GM18909 (cell line): ENCODE data around the gene EID3.
"Not testable (repeated sequence)": the region's sequence is repeated elsewhere in the genome, so short reads cannot be mapped to it uniquely, and the experiment has no call there.

ENCODE experiments used
- ATAC-seq: cut with Tn5 transposase; IDR thresholded peaks from one replicate; pipeline ENCODE4 v1.9.1; 2021; ENCODE audit warnings: mild to moderate bottlenecking; ENCODE audit not compliant: unreplicated experiment, poor library complexity

EID3 gene

DNA sequence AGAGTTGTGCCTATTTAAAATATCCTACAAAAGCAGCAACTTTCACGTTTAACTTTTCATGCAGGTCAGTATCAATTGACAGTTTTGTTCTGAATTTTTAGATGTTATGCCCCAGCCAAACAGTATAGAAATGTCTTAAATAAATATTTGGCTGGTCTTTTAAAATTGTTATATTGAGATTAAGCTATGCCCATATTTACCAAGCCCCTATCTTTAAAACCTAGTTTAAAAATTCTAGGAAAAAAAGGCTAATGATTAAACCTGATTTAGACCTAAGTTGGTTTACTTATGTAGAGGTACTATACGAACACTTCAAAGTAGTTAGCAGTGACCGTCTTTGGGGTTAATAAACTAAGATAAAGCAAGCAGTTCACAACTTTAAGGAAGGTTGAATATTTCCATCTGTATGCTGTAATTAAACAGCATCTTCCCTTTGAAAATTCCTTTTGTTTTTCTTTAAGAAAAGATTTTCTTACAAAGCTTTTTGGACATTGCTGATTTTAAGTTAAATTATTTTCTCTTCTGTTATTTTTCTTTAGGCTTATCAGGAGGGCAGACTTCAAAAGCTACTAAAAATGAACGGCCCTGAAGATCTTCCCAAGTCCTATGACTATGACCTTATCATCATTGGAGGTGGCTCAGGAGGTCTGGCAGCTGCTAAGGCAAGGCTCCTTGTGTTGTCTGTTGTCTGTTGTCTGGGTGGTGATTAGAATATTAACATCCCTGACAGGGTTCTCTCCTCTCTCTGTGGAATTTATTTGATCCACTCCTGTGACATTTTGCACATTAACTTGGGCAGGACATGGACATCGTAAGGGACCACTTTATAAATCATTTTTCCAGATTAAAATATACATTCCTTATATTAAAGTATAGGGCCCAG is 7.5 kb downstream of the EID3 start:
- no peak for ATAC-seq

DNA sequence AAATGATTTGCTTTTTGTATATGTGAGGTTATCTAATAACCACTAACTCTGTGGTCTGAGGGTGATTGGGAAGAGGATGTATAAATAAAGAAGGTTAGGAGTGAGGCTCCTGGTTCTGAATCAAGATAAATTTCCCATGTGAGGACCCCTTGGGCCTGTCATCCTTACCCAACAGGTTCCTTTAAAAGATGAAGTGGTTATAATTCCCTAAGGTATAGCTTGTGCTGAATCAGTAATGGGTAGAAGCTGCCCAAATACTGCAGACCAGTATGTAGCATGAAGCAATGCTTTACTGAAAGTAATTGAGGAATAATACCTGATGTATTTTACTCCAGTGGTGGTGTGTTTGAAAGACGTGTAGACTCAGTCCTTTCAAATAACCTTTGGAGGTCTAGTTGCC is 8.7 kb downstream of the EID3 start:
- no peak for ATAC-seq

GRCh38 chr12:104312654-104313053 is 9.1 kb downstream of the EID3 start:
- ATAC-seq, result no peak

DNA sequence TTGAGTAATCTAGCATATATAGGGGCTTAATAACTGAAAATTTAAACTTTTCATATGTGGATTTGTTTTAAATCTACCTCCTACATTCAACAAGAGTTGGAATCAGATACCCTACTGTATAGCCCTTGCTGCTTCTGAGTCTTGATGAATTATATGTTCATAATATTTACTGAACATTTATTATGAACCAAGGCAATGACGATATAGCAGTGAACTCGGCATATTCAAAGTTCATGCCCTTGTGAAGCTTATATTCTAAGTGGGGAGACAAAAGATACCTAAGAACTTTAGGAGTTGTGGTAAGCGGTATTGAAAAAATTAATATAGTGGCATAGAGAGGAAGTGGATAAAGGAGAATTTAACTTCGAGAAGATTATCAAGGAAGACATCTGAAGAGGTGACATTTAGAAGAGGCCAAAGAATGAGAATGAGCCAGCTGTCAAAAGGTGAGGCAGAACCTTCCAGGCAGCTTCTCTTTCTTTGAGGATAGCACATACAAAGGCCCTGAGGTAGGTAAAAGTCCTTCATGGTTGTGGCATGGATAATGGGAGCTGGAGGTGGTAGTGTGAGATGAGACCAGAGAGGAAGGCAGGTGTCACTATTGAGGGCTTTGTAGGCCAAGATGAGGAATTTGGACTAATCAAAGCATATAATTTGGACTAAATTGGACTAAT is 10.2 kb downstream of the EID3 start:
- ATAC-seq, result no peak

- ATAC-seq, result no peak
These were observed 10.7 kb downstream of the EID3 start for GRCh38 chr12:104314242-104314614.

GRCh38 chr12:104315326-104316224 is 12.0 kb downstream of the EID3 start:
- ATAC-seq, result no peak

- ATAC-seq, result no peak
These were observed 13.4 kb downstream of the EID3 start for GRCh38 chr12:104316936-104317335.

DNA sequence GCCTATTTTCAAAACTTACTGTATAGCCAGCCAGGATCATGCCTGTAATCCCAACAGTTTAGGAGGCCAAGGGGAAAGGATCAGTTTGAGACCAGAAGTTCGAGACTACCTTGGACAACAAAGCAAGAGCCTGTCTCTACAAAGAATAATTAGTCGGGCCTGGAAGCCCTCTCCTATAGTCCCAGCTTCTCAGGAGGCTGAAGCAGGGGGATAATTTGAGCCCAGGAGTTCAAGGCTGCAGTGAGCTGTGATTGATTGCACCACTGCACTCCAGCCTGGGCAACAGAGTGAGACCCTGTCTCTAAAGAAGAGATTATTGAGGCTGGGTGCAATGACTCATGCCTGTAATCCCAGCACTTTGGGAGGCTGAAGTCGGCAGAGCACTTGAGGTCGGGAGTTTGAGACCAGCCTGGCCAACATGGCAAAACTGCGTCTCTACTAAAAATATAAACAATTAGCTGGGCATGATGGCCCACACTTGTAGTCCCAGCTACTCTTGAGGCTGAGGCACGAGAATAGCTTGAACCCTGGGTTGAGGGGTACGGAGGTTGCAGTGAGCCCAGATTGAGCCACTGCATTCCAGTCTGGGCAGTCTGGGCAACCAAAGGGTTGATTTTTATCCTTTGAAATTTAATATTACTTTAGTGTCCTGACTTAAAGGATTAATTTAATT is 14.1 kb downstream of the EID3 start:
- no peak for ATAC-seq

- no peak for ATAC-seq
These were observed 15.5 kb downstream of the EID3 start for GRCh38 chr12:104319028-104319427.

DNA sequence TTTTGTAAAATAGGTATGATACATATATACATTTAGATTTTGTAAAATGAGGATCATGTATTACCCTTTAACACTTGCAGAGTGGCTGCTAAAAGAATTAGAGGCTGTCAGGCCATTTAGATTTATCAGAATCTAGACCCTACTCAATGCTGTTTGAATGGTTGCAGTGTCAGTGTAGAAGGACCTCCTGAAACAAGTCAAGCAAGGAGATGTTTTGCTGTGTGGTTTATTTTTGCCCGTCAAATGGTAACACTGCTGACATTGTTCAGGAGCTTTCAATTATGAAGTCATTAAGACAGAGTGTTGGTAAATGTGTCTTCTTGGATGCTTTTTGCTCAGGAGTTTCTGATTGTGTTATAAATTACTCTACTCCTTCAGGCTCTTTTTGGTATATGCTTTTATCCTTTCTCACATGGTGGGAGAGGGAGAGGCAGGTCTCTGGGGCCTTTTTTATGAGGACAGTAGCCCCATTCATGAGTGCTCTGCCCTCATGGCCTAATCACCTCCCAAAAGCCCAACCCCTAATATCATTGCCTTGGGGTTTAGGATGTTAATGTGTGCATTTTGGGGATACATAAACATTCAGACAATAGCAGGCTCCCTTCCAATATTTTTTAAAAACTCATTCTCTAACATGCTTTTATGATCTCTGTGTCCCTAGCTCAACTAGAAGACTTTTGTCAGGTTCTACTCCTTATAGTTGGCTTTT is 16.5 kb downstream of the EID3 start:
- no peak for ATAC-seq

DNA sequence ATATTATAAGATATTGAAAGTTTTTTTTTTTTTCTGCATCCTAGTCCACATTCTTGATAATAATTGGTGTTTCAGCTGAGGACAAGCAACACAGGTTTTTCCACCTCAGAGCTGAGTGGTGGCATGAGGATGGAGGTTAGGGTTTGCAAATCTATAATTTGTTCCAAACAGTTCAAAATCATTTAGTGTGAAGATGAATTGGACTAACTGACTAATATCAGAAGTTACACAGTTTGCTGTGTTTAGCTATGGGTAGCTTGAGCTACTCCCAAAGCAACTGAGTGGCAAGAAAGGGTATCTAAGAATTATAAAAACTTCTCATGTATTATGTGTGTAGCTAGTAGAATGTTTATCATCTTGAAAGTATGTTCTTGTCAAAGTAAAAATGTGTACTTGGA is 17.1 kb downstream of the EID3 start:
- no peak for ATAC-seq

GRCh38 chr12:104321949-104322348 is 18.4 kb downstream of the EID3 start:
- ATAC-seq, result no peak

- ATAC-seq, result not testable (repeated sequence)
These were observed 19.0 kb downstream of the EID3 start for GRCh38 chr12:104322533-104322932.

DNA sequence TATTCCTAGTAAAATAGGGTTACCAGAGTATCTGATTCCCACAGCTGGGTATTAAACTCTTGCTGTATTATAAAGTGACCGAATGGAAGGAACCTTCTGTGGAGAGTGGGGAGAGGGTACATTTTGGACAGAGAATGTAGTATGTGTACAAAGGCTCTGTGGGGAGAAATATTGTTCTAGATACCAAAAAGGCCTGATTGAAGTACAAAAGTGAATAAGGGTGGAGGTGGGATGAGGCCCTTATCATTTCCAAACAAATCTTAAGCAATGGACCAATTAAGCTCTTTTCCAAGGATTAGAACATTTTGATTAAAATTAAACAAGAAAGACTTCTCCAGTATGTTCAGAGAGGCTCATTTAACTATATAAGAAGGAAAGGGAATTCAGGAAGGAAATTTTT is 20.4 kb downstream of the EID3 start:
- ATAC-seq, result no peak

DNA sequence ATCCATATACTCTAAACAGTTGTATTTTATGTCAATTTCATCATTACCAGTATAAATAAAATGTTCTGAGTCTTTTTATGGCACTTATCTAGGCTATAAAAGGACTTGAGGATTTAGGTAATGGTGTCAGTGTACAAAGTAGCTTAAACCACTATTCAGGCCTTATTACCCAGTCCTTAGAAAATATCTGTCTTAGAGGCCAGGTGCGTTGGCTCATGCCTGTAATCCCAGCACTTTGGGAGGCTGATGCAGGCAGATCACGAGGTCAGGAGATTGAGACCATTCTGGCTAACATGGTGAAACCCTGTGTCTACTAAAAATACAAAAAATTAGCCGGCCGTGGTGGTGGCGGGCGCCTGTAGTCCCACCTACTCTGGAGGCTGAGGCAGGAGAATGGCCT is 24.7 kb downstream of the EID3 start:
- ATAC-seq, result not testable (repeated sequence)

GRCh38 chr12:104328790-104329189 is 25.3 kb downstream of the EID3 start:
- ATAC-seq, result no peak

DNA sequence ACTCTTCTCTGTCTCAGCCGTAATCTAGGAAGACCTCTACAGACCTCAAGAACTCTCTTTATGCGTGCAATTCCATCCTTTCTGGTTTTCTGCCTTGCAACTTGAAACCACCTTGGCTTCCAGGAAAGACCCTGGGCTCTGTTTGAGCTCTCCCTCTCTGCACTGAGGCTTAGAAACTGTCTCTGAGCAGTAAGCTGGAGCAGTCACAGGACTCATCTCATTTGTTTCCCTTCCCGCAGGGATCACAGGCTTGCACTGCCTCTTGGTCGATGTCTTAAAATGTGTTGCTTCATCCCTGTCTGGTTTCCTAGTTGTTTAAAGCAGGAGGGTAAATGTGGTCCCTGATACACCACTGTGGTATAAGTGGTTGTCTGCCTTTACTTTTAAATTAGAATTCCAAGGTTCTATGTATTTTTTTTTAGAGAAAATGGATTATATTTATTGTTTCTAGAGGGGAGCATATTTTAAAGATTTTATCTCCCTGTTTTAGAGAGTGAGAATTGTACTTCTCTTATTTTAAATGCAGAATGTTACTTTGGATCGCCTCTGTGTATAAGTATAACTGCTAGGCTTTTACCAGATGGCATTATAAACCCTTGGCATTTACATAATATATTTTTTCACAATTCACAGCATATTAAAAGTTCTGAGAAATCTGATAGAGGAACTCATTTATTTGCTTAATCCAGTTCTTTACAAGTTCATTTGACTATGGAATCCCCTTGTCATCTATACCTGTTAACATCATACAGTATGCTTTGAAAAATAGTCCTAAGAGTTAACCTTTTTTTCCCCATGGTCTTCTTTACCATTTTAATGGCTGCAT is 26.4 kb downstream of the EID3 start:
- no peak for ATAC-seq

DNA sequence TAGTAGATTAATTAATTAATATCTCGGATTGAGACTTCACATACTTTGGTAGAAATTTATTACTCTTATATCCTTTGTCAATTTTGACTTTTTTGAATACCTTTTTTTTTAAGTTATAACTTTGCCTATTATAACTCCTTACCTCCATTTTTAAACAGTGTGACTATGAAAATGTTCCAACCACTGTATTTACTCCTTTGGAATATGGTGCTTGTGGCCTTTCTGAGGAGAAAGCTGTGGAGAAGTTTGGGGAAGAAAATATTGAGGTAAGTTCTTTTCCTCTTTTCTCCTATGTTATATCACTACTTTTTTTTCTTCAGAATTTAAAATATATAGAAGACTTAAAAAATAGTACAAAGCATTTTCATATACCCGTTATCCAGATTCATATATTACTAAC is 27.8 kb downstream of the EID3 start:
- ATAC-seq, result no peak

GRCh38 chr12:104332273-104332672 is 28.7 kb downstream of the EID3 start:
- not testable (repeated sequence) for ATAC-seq
